ENCODE data around the gene CACNA1I.

Gene CACNA1I

GRCh38 chr22:39571538-39571937, 985 bp downstream of the CACNA1I start:
- TF ChIP-seq CTCF (IDR thresholded peaks at IDR 0.05; ENCODE audit: extremely low read depth, missing control alignments), result no peak
- no peak for DNase-seq (ENCODE audit: low spot score)

GRCh38 chr22:39574779-39575551, 4.4 kb downstream of the CACNA1I start:
- no peak for TF ChIP-seq CTCF (IDR thresholded peaks at IDR 0.05; ENCODE audit: extremely low read depth, missing control alignments)
- DNase-seq (ENCODE audit: low spot score), result no peak

- no peak for TF ChIP-seq CTCF (IDR thresholded peaks at IDR 0.05; ENCODE audit: extremely low read depth, missing control alignments)
- DNase-seq (ENCODE audit: low spot score), result no peak
These were observed 4.9 kb downstream of the CACNA1I start for GRCh38 chr22:39575552-39575825.

- DNase-seq (ENCODE audit: low spot score), result no peak
- no peak for TF ChIP-seq CTCF (IDR thresholded peaks at IDR 0.05; ENCODE audit: extremely low read depth, missing control alignments)
These were observed 5.5 kb downstream of the CACNA1I start for GRCh38 chr22:39576027-39576426.

GRCh38 chr22:39577366-39577765, 6.8 kb downstream of the CACNA1I start:
- DNase-seq (ENCODE audit: low spot score), result no peak
- TF ChIP-seq CTCF (IDR thresholded peaks at IDR 0.05; ENCODE audit: extremely low read depth, missing control alignments), result no peak

- TF ChIP-seq CTCF (IDR thresholded peaks at IDR 0.05; ENCODE audit: extremely low read depth, missing control alignments), result no peak
- no peak for DNase-seq (ENCODE audit: low spot score)
These were observed 7.3 kb downstream of the CACNA1I start for GRCh38 chr22:39577900-39578299.

- TF ChIP-seq CTCF (IDR thresholded peaks at IDR 0.05; ENCODE audit: extremely low read depth, missing control alignments), result no peak
- no peak for DNase-seq (ENCODE audit: low spot score)
These were observed 9.5 kb downstream of the CACNA1I start for GRCh38 chr22:39580006-39580441.

Data from GM20000 (cell line).